ENCODE results near the gene MAPK6.

MAPK6 gene

GRCh38 chr15:52010633-52011595 is 8.1 kb upstream of the MAPK6 start:
- DNase-seq (ENCODE audit: low read depth in 2 of 3, low spot score in 2 of 3): peak in 1 of 3 experiments; percentile 31

DNA sequence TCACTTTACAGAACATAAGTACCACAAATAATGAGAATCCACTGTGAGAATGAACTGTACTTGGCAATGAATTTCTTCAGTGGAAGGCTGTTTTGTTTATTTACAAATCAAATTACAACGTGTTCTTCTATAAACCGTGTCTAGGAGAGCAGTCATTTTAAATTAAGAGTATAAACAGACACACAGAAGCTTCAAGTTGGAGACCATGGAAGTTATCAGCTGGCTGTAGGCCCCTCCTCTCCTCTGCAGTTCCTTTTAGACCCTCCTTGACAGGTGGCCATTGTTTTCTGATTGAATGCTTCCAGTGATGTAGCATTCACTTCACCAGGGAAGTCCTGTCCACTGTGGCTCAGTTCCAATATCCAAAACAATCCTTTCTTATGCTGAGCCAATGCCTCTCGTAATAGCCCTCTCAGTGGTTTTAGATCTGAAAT is 7.3 kb upstream of the MAPK6 start:
- no peak for DNase-seq (ENCODE audit: low read depth in 2 of 3, low spot score in 2 of 3)

DNA sequence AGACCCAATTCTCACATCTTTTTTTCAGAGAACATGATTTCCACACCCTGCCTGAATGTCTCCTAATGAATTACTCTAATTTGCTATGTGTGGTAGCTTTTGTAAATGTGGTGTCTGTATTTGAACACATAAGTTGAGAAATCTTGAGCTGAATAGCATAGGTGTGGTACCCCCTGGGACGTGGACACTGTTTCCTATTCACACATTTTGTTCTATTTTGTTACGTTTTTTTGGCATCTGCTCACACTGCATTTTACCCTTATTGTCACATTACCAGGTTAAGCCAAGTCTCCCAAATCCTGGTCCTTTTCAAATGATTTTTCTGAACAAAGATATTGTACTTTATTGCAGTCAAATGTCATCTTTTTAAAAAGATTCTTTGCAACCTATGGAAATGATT is 6.8 kb upstream of the MAPK6 start:
- no peak for DNase-seq (ENCODE audit: low read depth in 2 of 3, low spot score in 2 of 3)

DNA sequence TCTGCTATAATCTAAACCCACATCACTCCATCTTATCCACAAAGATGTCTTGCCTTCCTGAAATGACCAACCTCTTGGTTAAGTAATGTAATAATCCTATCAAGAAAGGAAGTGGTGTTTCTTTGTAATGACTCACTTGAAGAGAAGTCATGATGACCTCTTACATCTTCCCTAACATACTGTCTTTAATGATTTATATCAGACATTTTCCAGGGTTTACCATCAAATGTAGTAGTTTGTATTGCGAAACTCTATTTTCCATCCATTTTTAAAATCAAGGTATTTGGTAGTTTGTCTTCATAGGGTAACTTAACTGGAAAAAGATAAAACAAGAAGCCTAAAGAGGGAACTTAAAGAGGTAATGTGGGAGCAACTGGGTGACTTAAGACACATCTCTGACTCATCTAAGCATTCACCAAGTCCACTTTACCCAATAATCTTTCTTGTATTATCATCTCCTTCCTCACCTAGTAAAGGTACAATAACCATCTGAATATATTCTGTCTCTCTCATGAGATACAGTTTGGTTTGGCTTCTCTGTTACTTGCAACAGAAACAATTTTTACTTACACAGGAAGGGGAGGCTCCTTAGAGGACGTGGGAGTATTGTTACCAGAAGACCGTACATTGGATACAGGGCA is 5.7 kb upstream of the MAPK6 start:
- no peak for DNase-seq (ENCODE audit: low read depth in 2 of 3, low spot score in 2 of 3)

DNA sequence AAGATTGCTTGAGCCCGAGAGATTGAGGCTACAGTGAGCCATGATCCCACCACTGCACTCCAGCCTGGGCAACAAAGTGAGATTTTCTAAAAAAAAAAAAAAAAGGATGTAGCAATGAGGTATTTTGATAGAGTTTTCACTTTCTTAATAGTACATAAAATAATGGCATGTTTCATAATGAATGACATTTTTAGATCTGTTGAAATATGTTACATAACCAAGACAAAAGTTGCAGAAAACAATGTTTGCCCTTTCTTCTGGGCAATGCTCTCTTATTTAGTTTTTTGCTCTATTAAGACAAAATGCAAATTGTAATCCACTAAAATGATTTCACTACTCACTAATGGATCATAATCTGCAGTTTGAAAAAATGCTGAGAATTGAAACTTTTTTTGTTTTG is 4.4 kb upstream of the MAPK6 start:
- DNase-seq (ENCODE audit: low read depth in 2 of 3, low spot score in 2 of 3): no peak

DNA sequence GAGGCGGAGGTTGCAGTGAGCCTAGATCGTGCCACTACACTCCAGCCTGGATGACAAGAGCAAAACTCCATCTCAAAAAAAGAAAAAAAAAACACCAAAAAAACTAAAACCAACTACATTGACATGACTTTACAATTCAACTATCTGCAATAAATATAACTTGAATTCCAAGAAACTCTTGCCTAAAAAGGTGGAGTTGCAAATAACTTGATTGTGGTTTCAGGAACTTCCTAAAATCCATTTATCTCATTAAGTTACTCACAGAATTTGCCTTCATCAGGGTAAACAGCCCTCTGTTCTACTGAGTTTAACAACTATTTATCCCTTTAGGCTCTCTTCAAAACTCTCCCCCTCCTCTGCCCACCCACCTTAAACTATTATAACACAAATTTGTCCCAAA is 2.7 kb upstream of the MAPK6 start:
- no peak for DNase-seq (ENCODE audit: low read depth in 2 of 3, low spot score in 2 of 3)

- no peak for DNase-seq (ENCODE audit: low read depth in 2 of 3, low spot score in 2 of 3)
Observed at GRCh38 chr15:52018244-52018643, 775 bp upstream of the MAPK6 start.

DNA sequence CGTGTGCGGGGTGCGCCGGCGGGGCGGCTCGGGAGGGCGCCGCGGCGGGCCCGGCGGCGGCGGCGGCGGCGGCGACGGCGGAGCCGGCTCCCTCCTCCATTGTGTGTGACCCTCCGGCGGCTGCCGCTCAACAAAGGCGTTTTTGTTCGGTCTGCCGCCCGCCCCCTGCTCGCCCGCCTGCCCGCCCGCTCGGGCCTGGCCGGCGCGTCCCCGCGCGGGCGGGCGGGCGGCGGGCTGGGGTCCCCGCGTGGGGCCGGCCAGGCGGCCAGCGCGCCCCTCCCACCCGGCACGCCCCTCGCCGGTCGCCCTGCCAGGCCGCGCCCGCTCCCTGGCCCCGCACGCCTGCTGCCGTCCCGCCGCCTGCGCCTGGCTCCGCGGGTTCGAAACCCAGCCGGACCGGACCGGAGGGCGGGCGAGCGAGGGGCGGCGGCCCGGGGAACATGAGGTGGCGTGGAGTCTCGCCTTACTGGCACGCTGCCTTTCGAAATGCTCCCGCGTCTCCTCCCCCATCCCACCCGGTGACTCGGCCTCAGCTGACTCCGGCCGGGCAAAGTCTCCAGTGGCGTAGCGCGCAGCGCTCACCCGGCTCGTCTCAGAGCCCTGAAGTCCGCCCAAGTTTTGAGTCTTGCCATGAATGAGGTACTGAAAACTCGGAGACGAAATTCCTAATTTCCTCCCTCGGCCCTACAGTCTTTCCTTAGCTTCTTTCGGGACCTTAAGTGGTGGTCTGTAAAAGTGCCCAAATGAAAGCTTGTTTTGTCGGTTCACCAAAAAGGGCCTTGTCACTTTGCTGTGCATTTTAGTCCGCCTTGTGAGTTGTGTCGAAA is 588 bp downstream of the MAPK6 start:
- peak; percentile 42 to 57 (median 49) for DNase-seq (ENCODE audit: low read depth in 2 of 3, low spot score in 2 of 3)

DNA sequence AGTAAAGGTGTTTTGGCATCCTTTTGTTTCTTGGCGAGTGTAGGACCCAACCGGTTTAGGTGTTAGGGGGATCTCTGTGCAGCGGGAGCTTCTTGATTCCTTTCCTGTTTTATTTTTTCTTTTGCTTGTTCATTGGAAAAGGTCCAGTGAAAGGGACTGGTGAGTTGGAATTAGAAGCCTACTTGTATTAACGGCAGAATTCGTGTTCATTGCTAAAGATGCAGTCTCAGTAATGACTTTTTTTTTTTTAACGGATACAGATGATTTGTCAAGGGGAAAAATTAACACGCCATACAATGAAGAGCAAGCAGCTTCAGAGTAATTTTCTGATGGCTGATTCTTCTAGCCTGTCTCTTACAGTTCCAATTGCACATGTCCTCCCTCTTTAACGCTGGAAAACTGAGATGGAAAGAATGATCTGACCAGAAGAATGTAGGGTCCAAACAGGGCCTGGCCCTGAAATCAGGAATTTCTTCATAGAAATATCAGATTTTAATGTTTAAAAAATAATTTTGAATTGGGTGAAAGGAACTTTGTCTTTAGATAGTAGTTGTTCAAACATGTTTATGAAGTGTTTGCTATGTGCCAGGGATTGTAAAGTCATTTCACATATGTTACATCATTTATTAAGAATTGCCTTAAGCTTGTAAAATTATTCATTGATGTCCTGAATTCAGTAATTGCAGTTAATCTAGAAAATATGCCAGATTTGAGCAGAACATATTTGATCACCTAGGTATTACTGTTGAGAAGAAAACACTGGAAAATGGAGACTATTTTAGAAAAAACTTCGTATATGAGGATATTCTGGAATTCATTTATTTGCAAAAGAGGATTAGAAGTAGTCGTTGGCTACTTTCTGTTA is 1.4 kb downstream of the MAPK6 start:
- no peak for DNase-seq (ENCODE audit: low read depth in 2 of 3, low spot score in 2 of 3)

- DNase-seq (ENCODE audit: low read depth in 2 of 3, low spot score in 2 of 3): peak in 1 of 3 experiments; percentile 19
Observed at GRCh38 chr15:52021128-52021671, 2.2 kb downstream of the MAPK6 start.

DNA sequence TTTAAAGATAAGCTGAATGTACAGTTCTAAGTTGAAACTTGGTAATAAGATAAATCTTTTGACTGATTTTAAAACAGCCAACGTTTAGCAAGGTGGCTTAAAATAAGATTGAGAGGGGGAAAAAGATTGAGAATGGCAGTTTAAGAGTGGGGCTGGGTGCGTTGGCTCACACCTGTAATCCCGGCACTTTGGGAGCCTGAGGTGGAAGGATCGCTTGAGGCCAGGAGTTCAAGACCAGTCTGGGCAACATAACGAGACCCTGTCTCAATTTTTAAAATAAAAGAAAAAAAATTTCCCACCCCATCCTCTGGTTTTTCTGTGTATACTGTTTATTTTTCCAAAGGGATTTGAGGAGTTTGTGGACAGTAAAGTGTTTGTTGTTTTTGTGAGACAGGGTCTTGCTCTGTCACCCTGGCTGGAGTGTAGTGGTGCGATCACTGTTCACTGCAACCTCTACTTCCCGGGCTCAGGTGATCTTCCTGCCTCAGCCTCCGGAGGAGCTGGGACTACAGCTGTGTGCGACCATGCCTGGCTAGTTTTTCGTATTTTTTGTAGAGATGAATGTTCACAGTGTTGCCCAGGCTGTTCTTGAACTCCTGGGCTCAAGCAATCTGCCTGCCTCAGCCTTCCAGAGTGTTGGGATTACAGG is 3.0 kb downstream of the MAPK6 start:
- no peak for DNase-seq (ENCODE audit: low read depth in 2 of 3, low spot score in 2 of 3)

DNA sequence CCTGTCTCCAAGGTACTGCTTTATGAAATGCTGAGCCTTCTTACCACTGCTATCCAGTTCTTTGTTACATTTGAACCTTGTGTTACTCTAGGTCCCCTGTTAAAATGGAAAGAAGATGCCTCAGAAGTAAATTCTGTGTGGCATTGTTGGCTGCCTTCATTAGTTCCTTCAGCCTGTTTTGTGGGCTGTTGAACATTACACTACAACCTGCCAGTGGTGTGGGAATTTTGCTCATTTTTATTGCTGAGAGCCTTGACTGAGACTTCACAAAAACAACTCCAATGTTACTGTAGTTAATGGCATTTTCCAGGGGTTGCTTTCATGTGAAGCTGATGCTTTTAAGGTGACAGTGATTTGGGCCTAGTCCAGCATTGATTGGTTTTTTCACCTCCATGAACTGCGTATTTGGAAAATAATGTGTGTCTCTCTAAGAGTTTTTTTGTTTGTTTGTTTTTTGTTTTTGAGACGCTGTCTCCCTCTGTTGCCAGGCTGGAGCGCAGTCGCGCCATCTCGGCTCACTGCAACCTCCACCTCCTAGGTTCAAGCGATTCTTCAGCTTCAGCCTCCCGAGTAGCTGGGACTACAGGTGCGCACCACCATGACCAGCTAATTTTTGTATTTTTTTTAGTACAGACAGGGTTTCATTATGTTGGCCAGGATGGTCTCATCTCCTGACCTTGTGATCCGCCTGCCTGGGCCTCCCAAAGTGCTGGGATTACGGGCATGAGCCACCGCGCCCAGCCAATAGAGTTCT is 4.3 kb downstream of the MAPK6 start:
- DNase-seq (ENCODE audit: low read depth in 2 of 3, low spot score in 2 of 3): no peak

DNA sequence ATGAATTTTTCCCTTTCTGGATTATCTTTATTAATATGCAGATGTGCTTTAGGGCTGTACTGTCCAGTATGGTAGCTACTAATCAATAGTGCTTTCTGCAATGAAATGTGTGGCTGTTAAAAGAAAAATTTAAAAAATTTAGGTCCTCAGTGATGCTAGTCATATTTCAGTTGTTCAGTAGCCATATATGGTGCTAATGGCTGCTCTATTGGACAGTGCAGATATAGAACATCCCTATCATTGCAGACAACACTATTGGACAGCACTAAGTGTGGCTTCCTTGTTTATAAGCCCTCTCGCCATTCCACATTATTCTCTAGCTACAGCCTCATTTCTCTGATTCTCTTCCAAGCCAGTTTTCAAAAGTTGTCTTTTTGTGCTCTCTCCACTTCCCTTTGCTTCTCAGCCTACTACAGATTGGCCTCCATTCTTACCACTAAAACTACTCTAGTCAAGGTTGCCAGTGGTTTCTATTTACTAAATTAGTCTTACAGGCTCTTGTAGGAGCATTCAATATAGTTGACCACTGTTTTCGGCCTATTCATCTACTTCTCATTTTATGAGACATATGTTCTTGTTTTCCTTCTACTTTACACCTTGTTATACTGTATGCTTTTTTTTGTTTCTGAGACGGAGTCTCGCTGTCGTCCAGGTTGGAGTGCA is 9.5 kb downstream of the MAPK6 start:
- no peak for DNase-seq (ENCODE audit: low read depth in 2 of 3, low spot score in 2 of 3)

DNA sequence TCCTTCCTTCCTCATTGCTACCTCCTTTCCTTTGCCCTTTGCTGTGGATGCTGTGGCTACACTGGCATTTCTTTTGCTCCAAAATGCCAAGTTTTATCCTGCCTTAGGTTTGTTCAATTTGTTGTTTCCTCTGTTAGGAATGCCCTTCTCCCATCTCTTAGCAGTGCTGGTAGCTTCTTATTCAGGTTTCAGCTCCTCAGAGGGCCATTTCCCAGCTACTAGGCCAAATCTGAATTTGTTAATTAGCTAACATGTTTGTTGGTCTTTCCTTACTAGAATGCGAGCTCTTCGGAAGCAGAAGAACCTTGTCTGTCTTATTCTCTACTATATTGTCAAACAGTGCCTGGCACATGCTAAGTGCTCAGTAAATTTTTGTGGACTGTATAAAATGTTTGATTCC is 11.0 kb downstream of the MAPK6 start:
- no peak for DNase-seq (ENCODE audit: low read depth in 2 of 3, low spot score in 2 of 3)

- no peak for DNase-seq (ENCODE audit: low read depth in 2 of 3, low spot score in 2 of 3)
Observed at GRCh38 chr15:52031556-52031955, 12.5 kb downstream of the MAPK6 start.

- no peak for DNase-seq (ENCODE audit: low read depth in 2 of 3, low spot score in 2 of 3)
Observed at GRCh38 chr15:52037889-52038505, 19.0 kb downstream of the MAPK6 start.

DNA sequence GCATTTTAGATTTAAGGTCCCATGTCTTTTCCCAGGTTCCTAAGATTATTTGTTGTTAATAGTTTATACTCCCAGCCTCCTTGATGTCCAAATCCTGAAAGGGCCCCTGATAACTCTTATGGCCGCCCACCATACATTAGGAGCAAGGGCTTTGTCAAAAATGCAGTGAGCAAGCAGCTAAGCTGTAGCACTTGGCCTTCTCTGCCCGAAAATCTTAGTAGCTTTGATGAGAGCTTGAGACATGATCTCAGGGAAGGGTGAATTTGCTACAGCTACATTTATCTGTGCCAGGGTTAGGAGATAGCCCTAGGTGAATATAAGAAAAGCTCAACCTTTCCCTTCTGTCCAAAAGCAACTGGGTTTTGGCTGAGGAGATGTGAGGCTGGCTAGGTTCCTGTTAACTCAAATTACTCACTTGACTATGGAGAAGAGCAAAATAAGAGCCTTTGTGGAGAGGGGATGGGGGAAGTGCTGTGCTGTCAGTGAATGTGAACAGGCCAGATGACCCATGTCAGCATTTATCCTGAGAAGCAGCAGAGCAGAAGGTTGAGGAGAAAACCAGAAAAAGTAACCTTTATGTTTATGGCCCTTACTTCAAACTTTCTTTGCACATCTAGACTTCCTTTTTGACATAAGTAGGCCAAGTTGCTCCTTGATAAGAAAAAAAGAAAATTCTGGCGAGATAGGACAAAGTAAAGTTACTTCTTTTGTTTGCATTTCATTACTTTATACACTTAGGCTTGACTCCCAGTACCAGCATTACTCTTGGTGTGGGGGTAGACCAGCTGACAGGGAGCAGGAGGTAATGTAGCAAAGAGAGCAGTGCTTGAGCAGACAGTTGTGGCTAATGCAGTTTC is 21.1 kb downstream of the MAPK6 start:
- DNase-seq (ENCODE audit: low read depth in 2 of 3, low spot score in 2 of 3): no peak
